HepG2 (cell line): Measurements from ENCODE around the gene CIROP. TPM values are rescaled to one million over a fixed set of nuclear protein-coding genes. Genes with fewer than 3 reads are reported as not detected.

Experiments used
- ATM ChIP-seq: fragments of 450-650 bp; IDR thresholded peaks from 2 replicates; pipeline ENCODE4 v1.7.1; 2017; ENCODE audit warnings: mild to moderate bottlenecking, borderline replicate concordance
- BATF2 ChIP-seq: sonication (generic); formaldehyde crosslinking; IDR thresholded peaks from 2 replicates; pipeline ENCODE4 v1.8.0; 2022; ENCODE audit warnings: mild to moderate bottlenecking, missing genetic modification reagents, moderate library complexity
- BCL3 ChIP-seq: sonication (generic); formaldehyde crosslinking; IDR thresholded peaks from 2 replicates; pipeline ENCODE4 v1.5.1; 2020; ENCODE audit warnings: mild to moderate bottlenecking, missing genetic modification reagents, moderate library complexity
- CEBPB ChIP-seq: IDR thresholded peaks from 2 replicates; pipeline ENCODE4 v1.6.1; 2011; ENCODE audit warnings: low read depth, low read length, improper control_type of control experiment, borderline replicate concordance
- DBP ChIP-seq: sonication (generic); formaldehyde crosslinking; IDR thresholded peaks from 2 replicates; pipeline ENCODE4 v1.4.0; 2020; ENCODE audit warnings: missing genetic modification reagents; ENCODE audit errors: not compliant biosample characterization
- ELF4 ChIP-seq: sonication (generic); formaldehyde crosslinking; IDR thresholded peaks from 2 replicates; pipeline ENCODE4 v1.5.0; 2020; ENCODE audit warnings: missing genetic modification reagents, mild to moderate bottlenecking, moderate library complexity, borderline replicate concordance
- GLMP ChIP-seq: sonication (generic); formaldehyde crosslinking; IDR thresholded peaks from 2 replicates; pipeline ENCODE4 v1.9.0; 2021; ENCODE audit warnings: missing genetic modification reagents, mild to moderate bottlenecking, borderline replicate concordance
- PRPF4 ChIP-seq: fragments of 200-400 bp; formaldehyde crosslinking; IDR thresholded peaks from 2 replicates; pipeline ENCODE4 v1.6.1; 2016; ENCODE audit warnings: low read length, low read depth; ENCODE audit not compliant: poor library complexity, severe bottlenecking
- SRSF1 ChIP-seq: fragments of 200-400 bp; formaldehyde crosslinking; optimal IDR thresholded peaks from 2 replicates; pipeline ENCODE3; 2017; ENCODE audit warnings: mild to moderate bottlenecking, low read depth, low read length, moderate library complexity
- TAF1 ChIP-seq: sonication (generic); formaldehyde crosslinking; IDR thresholded peaks from 2 replicates; pipeline ENCODE4 v1.4.0; 2020; ENCODE audit warnings: missing genetic modification reagents
- TRAFD1 ChIP-seq: sonication (generic); formaldehyde crosslinking; IDR thresholded peaks from 2 replicates; pipeline ENCODE4 v1.5.1; 2020; ENCODE audit warnings: missing genetic modification reagents, mild to moderate bottlenecking, borderline replicate concordance
- ZBTB26 ChIP-seq: IDR thresholded peaks from 2 replicates; pipeline ENCODE4 v1.6.1; 2016; ENCODE audit warnings: missing compliant biosample characterization, missing genetic modification reagents, borderline replicate concordance
- ZBTB37 ChIP-seq: sonication (generic); formaldehyde crosslinking; IDR thresholded peaks from 2 replicates; pipeline ENCODE4 v1.4.0; 2020; ENCODE audit warnings: mild to moderate bottlenecking, missing genetic modification reagents
- ZFP41 ChIP-seq: sonication (generic); formaldehyde crosslinking; IDR thresholded peaks from 2 replicates; pipeline ENCODE4 v1.4.0; 2020; ENCODE audit warnings: mild to moderate bottlenecking, missing genetic modification reagents, borderline replicate concordance
- ZNF10 ChIP-seq: sonication (generic); formaldehyde crosslinking; IDR thresholded peaks from 2 replicates; pipeline ENCODE4 v1.4.0; 2020; ENCODE audit warnings: mild to moderate bottlenecking, low read depth, missing genetic modification reagents, borderline replicate concordance
- ZNF513 ChIP-seq: sonication (generic); formaldehyde crosslinking; conservative IDR thresholded peaks from 2 replicates; pipeline ENCODE4 v1.5.0; 2020; ENCODE audit warnings: missing genetic modification reagents
- polyA plus RNA-seq, 8 experiments: library from polyadenylated mRNA; depleted of rRNA in 3 of 8; stranded (reverse) in 7 of 8; unstranded in 1 of 8; fragments of >200 nt; fragmentation: Illumina TruSeq in 4 of 8; extraction: Trizol in 4 of 8; gene quantifications; 2 replicates each; pipeline versions ENCODE4 v1.2.1 to v1.2.3, GENCODE V29; 2011 to 2016; ENCODE audit warnings: low read depth in 4 of 8, missing spikeins in 1 of 8, mixed read lengths in 1 of 8; ENCODE audit not compliant: insufficient read depth in 1 of 8
- total RNA-seq, 5 experiments: library from RNA; depleted of rRNA; stranded (reverse); fragments of >200 nt; fragmentation: Illumina TruSeq; extraction: Trizol; gene quantifications; 2 replicates each; pipeline ENCODE4 v1.2.3, GENCODE V29; 2016; ENCODE audit warnings: low read depth in 1 of 5

Gene CIROP
- total and polyA plus RNA-seq, 2 of the 13 experiments (the other 11 are each of a cell fraction or from before 2014, with no cell fraction given): 0.07 TPM; not detected in 1

GRCh38 chr14:23057757-23058653 is 46.8 kb downstream of the CIROP start (continued):
- peak; percentile 85 for TF ChIP-seq ZBTB26 (CRISPR knock-in tag)
- peak; percentile 95 for TF ChIP-seq BCL3 (CRISPR knock-in tag)
- TF ChIP-seq ELF4 (CRISPR knock-in tag): no peak; the same call in 1 of the 2 replicates
- no peak for TF ChIP-seq TRAFD1 (CRISPR knock-in tag)
- TF ChIP-seq SRSF1: peak; percentile 89
- no peak for TF ChIP-seq CEBPB
- peak; percentile 74; the same call in 1 of the 2 replicates for TF ChIP-seq BATF2 (CRISPR knock-in tag)
- TF ChIP-seq ZBTB37 (CRISPR knock-in tag): 0 out of 2 replicates have a peak, but pooled peaks have one; percentile 34
- TF ChIP-seq PRPF4: peak; percentile 26
- TF ChIP-seq ZNF513 (CRISPR knock-in tag): 0 out of 2 replicates have a peak, but pooled peaks have one; percentile 78
- TF ChIP-seq TAF1: no peak; the same call in 1 of the 2 replicates
- TF ChIP-seq ATM: no peak
- TF ChIP-seq ZNF10 (CRISPR knock-in tag): no peak
- TF ChIP-seq DBP: no peak
- TF ChIP-seq GLMP (CRISPR knock-in tag): no peak
- peak; percentile 93; the same call in 1 of the 2 replicates for TF ChIP-seq ZFP41 (CRISPR knock-in tag)
